Ishikawa (cell line): ENCODE data around the gene CTAGE4.

ENCODE experiments used
- CREB1 ChIP-seq: IDR thresholded peaks from 2 replicates; pipeline ENCODE4 v1.6.1; 2012; ENCODE audit warnings: low read depth
- NFIC ChIP-seq: IDR thresholded peaks from 2 replicates; pipeline ENCODE4 v1.6.1; 2012
- TEAD4 ChIP-seq: IDR thresholded peaks from 2 replicates; pipeline ENCODE4 v1.6.1; 2012

- no peak for TF ChIP-seq CREB1
- TF ChIP-seq NFIC = no peak
- no peak for TF ChIP-seq TEAD4
Observed at GRCh38 chr7:144134116-144134515, 49.1 kb upstream of the CTAGE4 start.
